Panc1 (cell line): ENCODE data around the gene SORL1-AS1.

Experiments
- POLR2AphosphoS5 ChIP-seq: IDR thresholded peaks from 2 replicates; pipeline ENCODE4 v1.6.1; 2012; ENCODE audit warnings: mild to moderate bottlenecking, low read depth, low read length, moderate library complexity
- TF ChIP-seq, protein P1 (sequence below): fragments of 450-650 bp; IDR thresholded peaks from 2 replicates; pipeline ENCODE4 v1.5.1; 2017; ENCODE audit warnings: mild to moderate bottlenecking
- TF ChIP-seq, protein P2 (sequence below), 2 experiments: IDR thresholded peaks; 2 replicates each; pipeline ENCODE4 v1.6.1; 2011 to 2012; ENCODE audit warnings: low read depth in 2 of 2, control low read depth in 1 of 2, low read length in 1 of 2, mild to moderate bottlenecking in 1 of 2, moderate library complexity in 1 of 2; ENCODE audit not compliant: insufficient read depth in 1 of 2

DNA sequence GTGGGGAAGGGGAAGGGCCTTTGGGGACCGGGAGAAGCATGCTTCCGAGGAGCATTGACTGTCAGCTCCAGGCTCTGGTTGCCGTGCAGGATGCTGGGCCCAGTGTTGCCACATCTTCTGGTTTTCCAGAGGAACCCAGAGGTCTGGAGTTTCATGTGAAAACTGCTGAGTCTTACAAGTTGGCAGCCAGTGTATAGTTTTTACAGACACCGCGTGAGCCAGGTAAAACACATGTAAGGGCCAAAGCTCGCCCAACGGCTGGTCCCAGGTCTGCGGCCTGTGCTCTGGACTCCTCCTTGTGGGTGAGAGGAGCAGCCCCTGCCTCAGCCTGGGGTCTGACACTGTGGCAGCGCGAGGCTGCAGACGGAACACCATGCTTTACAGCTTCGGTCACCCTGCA lies 18.4 kb upstream of the SORL1-AS1 start:
- no peak for TF ChIP-seq POLR2AphosphoS5
- TF ChIP-seq, protein P1, sequence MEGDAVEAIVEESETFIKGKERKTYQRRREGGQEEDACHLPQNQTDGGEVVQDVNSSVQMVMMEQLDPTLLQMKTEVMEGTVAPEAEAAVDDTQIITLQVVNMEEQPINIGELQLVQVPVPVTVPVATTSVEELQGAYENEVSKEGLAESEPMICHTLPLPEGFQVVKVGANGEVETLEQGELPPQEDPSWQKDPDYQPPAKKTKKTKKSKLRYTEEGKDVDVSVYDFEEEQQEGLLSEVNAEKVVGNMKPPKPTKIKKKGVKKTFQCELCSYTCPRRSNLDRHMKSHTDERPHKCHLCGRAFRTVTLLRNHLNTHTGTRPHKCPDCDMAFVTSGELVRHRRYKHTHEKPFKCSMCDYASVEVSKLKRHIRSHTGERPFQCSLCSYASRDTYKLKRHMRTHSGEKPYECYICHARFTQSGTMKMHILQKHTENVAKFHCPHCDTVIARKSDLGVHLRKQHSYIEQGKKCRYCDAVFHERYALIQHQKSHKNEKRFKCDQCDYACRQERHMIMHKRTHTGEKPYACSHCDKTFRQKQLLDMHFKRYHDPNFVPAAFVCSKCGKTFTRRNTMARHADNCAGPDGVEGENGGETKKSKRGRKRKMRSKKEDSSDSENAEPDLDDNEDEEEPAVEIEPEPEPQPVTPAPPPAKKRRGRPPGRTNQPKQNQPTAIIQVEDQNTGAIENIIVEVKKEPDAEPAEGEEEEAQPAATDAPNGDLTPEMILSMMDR = no peak
- TF ChIP-seq, protein P2, sequence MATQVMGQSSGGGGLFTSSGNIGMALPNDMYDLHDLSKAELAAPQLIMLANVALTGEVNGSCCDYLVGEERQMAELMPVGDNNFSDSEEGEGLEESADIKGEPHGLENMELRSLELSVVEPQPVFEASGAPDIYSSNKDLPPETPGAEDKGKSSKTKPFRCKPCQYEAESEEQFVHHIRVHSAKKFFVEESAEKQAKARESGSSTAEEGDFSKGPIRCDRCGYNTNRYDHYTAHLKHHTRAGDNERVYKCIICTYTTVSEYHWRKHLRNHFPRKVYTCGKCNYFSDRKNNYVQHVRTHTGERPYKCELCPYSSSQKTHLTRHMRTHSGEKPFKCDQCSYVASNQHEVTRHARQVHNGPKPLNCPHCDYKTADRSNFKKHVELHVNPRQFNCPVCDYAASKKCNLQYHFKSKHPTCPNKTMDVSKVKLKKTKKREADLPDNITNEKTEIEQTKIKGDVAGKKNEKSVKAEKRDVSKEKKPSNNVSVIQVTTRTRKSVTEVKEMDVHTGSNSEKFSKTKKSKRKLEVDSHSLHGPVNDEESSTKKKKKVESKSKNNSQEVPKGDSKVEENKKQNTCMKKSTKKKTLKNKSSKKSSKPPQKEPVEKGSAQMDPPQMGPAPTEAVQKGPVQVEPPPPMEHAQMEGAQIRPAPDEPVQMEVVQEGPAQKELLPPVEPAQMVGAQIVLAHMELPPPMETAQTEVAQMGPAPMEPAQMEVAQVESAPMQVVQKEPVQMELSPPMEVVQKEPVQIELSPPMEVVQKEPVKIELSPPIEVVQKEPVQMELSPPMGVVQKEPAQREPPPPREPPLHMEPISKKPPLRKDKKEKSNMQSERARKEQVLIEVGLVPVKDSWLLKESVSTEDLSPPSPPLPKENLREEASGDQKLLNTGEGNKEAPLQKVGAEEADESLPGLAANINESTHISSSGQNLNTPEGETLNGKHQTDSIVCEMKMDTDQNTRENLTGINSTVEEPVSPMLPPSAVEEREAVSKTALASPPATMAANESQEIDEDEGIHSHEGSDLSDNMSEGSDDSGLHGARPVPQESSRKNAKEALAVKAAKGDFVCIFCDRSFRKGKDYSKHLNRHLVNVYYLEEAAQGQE (IDR thresholded peaks at IDR 0.05; ENCODE audit: insufficient read depth in 1 of 2, low read depth in 2 of 2, low read length in 1 of 2) = no peak
